Left ventricle myocardium superior (tissue), 1 donor: ENCODE measurements around the gene TP53RK. TPM values are rescaled to one million over a fixed set of nuclear protein-coding genes. Genes with fewer than 3 reads are reported as not detected.
"Not testable (repeated sequence)": the region's sequence is repeated elsewhere in the genome, so short reads cannot be mapped to it uniquely, and the experiment has no call there.

Source experiments
- ATAC-seq: fragments of 200-7000 bp; cut with Tn5 transposase; one replicate; pipeline ENCODE4 v1.9.1; 2020; ENCODE audit warnings: mild to moderate bottlenecking, moderate library complexity
- DNase-seq: peaks from one replicate; pipeline ENCODE4 v3.0.0-alpha.2; 2020
- intact Hi-C: fragments of 100-400 bp; cut with micrococcal nuclease; formaldehyde crosslinking; loops from one replicate; pipeline ENCODE4 v1.11.0; 2022
- total RNA-seq: library from RNA; stranded (reverse); fragmentation: NEBNext Ultra II Directional; extraction: Animal tissue kit (Norgen Biotek cat#: 25700); gene quantifications from one replicate; pipeline ENCODE4 v1.2.1, GENCODE V29; 2021
- donor health status: DM: no; HTN: yes; CAD: no; lungs with severe emphysema.

Gene TP53RK
- total RNA-seq, 1 donor from 2014 or later = 6.1 TPM

GRCh38 chr20:46688151-46689081 is 828 bp downstream of the TP53RK start:
- intact Hi-C loops = no loop called here
- DNase-seq (no peak), ATAC-seq (no peak)

- peak; percentile 75 for ATAC-seq
- peak; percentile 54 for DNase-seq
- intact Hi-C loops = no loop called here
These were observed 5.1 kb downstream of the TP53RK start for GRCh38 chr20:46683939-46684750.

- DNase-seq = no peak
- peak; percentile 7 for ATAC-seq
- intact Hi-C loops = no loop called here
These were observed 5.6 kb downstream of the TP53RK start for GRCh38 chr20:46683668-46683938.

GRCh38 chr20:46683011-46683667 is 6.1 kb downstream of the TP53RK start:
- ATAC-seq (peak; percentile 10), DNase-seq (no peak)
- intact Hi-C loops = no loop called here

- intact Hi-C loops = no loop called here
- no peak for ATAC-seq
- no peak for DNase-seq
These were observed 7.0 kb downstream of the TP53RK start for GRCh38 chr20:46682063-46682821.

GRCh38 chr20:46681032-46681854 is 8.0 kb downstream of the TP53RK start:
- DNase-seq (no peak), ATAC-seq (peak; percentile 46)
- intact Hi-C loops = no loop called here

- ATAC-seq (no peak), DNase-seq (no peak)
- intact Hi-C loops = no loop called here
These were observed 8.6 kb downstream of the TP53RK start for GRCh38 chr20:46680684-46681031.

GRCh38 chr20:46678516-46678915 is 10.7 kb downstream of the TP53RK start:
- DNase-seq = no peak
- no peak for ATAC-seq
- intact Hi-C loops = no loop called here

GRCh38 chr20:46677608-46678007 is 11.6 kb downstream of the TP53RK start:
- intact Hi-C loops = no loop called here
- DNase-seq (no peak), ATAC-seq (no peak)

- ATAC-seq, DNase-seq, intact Hi-C loops: not testable (repeated sequence)
These were observed 12.5 kb downstream of the TP53RK start for GRCh38 chr20:46676649-46677316.

- ATAC-seq (no peak), DNase-seq (no peak)
- intact Hi-C loops = no loop called here
These were observed 14.8 kb downstream of the TP53RK start for GRCh38 chr20:46674253-46675083.

GRCh38 chr20:46673394-46674252 is 15.6 kb downstream of the TP53RK start:
- intact Hi-C loops = no loop called here
- ATAC-seq = no peak
- DNase-seq = no peak

GRCh38 chr20:46672543-46673148 is 16.6 kb downstream of the TP53RK start:
- intact Hi-C loops = no loop called here
- ATAC-seq (no peak), DNase-seq (no peak)

GRCh38 chr20:46671866-46672542 is 17.2 kb downstream of the TP53RK start:
- intact Hi-C loops = no loop called here

More at GRCh38 chr20:46671866-46672542, 17.2 kb downstream of the TP53RK start:
- ATAC-seq = no peak
- no peak for DNase-seq
